Measurements from ENCODE around the gene TNFSF10. TPM values are rescaled to one million over a fixed set of nuclear protein-coding genes. Genes with fewer than 3 reads are reported as not detected.
"Not testable (repeated sequence)": the region's sequence is repeated elsewhere in the genome, so short reads cannot be mapped to it uniquely, and the experiment has no call there.

Gene TNFSF10
- polyA plus RNA-seq, 6 donors from 2014 or later, result 26.6 to 67.1 (median 39.4) TPM

GRCh38 chr3:172490198-172490669, 33.0 kb downstream of the TNFSF10 start:
- Mint-ChIP-seq H3K27ac (peak overlapping the region in 1 of 6 donors; percentile 33), H3K27me3 (peaks cover 5 to 15% (median 13%) of the 10 kb centered on the region in 3 donors)
- H3K4me3 Mint-ChIP-seq, H3K9me3 Mint-ChIP-seq, H3K4me1 Mint-ChIP-seq, H3K36me3 Mint-ChIP-seq: not testable (repeated sequence)
- peak; percentile 47 for DNase-seq
- ATAC-seq (ENCODE audit: low read depth in 2 of 2), result peak in 1 of 2 donors; percentile 70

- ATAC-seq (ENCODE audit: low read depth in 2 of 2) (no peak), DNase-seq (no peak)
- Mint-ChIP-seq H3K4me1 (peaks cover 5 to 13% (median 9%) of the 10 kb centered on the region in 3 donors), H3K4me3 (no peak overlapping the region), H3K27me3 (peaks cover 0 to 8% (median 0%) of the 10 kb centered on the region in 3 donors), H3K9me3 (no peaks in the 10 kb centered on the region), H3K36me3 (no peaks in the 10 kb centered on the region), H3K27ac (no peak overlapping the region)
Measured at GRCh38 chr3:172478116-172478515, 45.1 kb downstream of the TNFSF10 start.

- ATAC-seq (ENCODE audit: low read depth in 2 of 2) (no peak), DNase-seq (no peak)
- Mint-ChIP-seq H3K9me3 (peaks cover 1 to 11% (median 7%) of the 10 kb centered on the region in 7 donors), H3K4me1 (peaks cover 5 to 13% (median 9%) of the 10 kb centered on the region in 3 donors), H3K27ac (peak overlapping the region in 1 of 6 donors; percentile 39), H3K36me3 (peaks cover 0 to 5% of the 10 kb centered on the region in 2 donors), H3K4me3 (peak overlapping the region in 5 of 8 donors; percentile 20 to 95 (median 42)), H3K27me3 (peaks cover 0 to 8% (median 0%) of the 10 kb centered on the region in 3 donors)
Measured at GRCh38 chr3:172476347-172476746, 46.9 kb downstream of the TNFSF10 start.

- Mint-ChIP-seq H3K4me1 (peaks cover 5 to 13% (median 9%) of the 10 kb centered on the region in 3 donors), H3K36me3 (peaks cover 0 to 12% of the 10 kb centered on the region in 2 donors), H3K4me3 (peak overlapping the region in 2 of 8 donors; percentile 3 to 37), H3K27me3 (peaks cover 0 to 14% (median 0%) of the 10 kb centered on the region in 3 donors), H3K27ac (no peak overlapping the region), H3K9me3 (peaks cover 2 to 17% (median 7%) of the 10 kb centered on the region in 7 donors)
- ATAC-seq (ENCODE audit: low read depth in 2 of 2) (no peak), DNase-seq (no peak)
Measured at GRCh38 chr3:172475703-172476102, 47.5 kb downstream of the TNFSF10 start.

- Mint-ChIP-seq H3K27me3 (peaks cover 16 to 27% (median 19%) of the 10 kb centered on the region in 3 donors), H3K27ac (no peak overlapping the region)
Measured at GRCh38 chr3:172471903-172472302, 51.3 kb downstream of the TNFSF10 start.

GRCh38 chr3:172470588-172470987, 52.6 kb downstream of the TNFSF10 start:
- peaks cover 20 to 32% (median 21%) of the 10 kb centered on the region in 3 donors for H3K27me3 Mint-ChIP-seq
- DNase-seq (no peak), ATAC-seq (ENCODE audit: low read depth in 2 of 2) (no peak)
- H3K27ac Mint-ChIP-seq, result no peak overlapping the region
- peaks cover 4 to 20% (median 7%) of the 10 kb centered on the region in 7 donors for H3K9me3 Mint-ChIP-seq
- no peaks in the 10 kb centered on the region for H3K4me1 Mint-ChIP-seq
- H3K4me3 Mint-ChIP-seq, result no peak overlapping the region
- peaks cover 0 to 12% of the 10 kb centered on the region in 2 donors for H3K36me3 Mint-ChIP-seq

More at GRCh38 chr3:172471903-172472302, 51.3 kb downstream of the TNFSF10 start:
- no peak for ATAC-seq (ENCODE audit: low read depth in 2 of 2)
- peaks cover 3 to 20% (median 7%) of the 10 kb centered on the region in 7 donors for H3K9me3 Mint-ChIP-seq
- peaks cover 0 to 5% (median 2%) of the 10 kb centered on the region in 3 donors for H3K4me1 Mint-ChIP-seq
- peaks cover 0 to 12% of the 10 kb centered on the region in 2 donors for H3K36me3 Mint-ChIP-seq
- no peak for DNase-seq
- H3K4me3 Mint-ChIP-seq, result no peak overlapping the region

- H3K27me3 Mint-ChIP-seq, result peaks cover 20 to 43% (median 21%) of the 10 kb centered on the region in 3 donors
- ATAC-seq (ENCODE audit: low read depth in 2 of 2) (no peak), DNase-seq (no peak)
- H3K36me3 Mint-ChIP-seq, result peaks cover 0 to 12% of the 10 kb centered on the region in 2 donors
- peak overlapping the region in 1 of 6 donors; percentile 1 for H3K27ac Mint-ChIP-seq
- peaks cover 4 to 19% (median 7%) of the 10 kb centered on the region in 7 donors for H3K9me3 Mint-ChIP-seq
- no peak overlapping the region for H3K4me3 Mint-ChIP-seq
- no peaks in the 10 kb centered on the region for H3K4me1 Mint-ChIP-seq
Measured at GRCh38 chr3:172467170-172467824, 55.9 kb downstream of the TNFSF10 start.

GRCh38 chr3:172466553-172467130, 56.6 kb downstream of the TNFSF10 start:
- H3K27ac Mint-ChIP-seq, result peak overlapping the region in 1 of 6 donors; percentile 1
- peaks cover under 1 to 12% (median 5%) of the 10 kb centered on the region in 7 donors for H3K9me3 Mint-ChIP-seq
- no peak overlapping the region for H3K4me3 Mint-ChIP-seq
- peaks cover 20 to 45% (median 21%) of the 10 kb centered on the region in 3 donors for H3K27me3 Mint-ChIP-seq
- no peak for DNase-seq
- H3K4me1 Mint-ChIP-seq, result peaks cover 0 to 3% (median 0%) of the 10 kb centered on the region in 3 donors
- ATAC-seq (ENCODE audit: low read depth in 2 of 2), result no peak
- peaks cover 0 to 9% of the 10 kb centered on the region in 2 donors for H3K36me3 Mint-ChIP-seq

GRCh38 chr3:172465281-172465680, 57.9 kb downstream of the TNFSF10 start:
- no peaks in the 10 kb centered on the region for H3K36me3 Mint-ChIP-seq
- H3K27ac Mint-ChIP-seq, result peak overlapping the region in 1 of 6 donors; percentile 40
- no peak overlapping the region for H3K4me3 Mint-ChIP-seq
- peaks cover 0 to 5% (median 0%) of the 10 kb centered on the region in 3 donors for H3K4me1 Mint-ChIP-seq
- H3K27me3 Mint-ChIP-seq, result peaks cover 20 to 40% (median 21%) of the 10 kb centered on the region in 3 donors
- ATAC-seq (ENCODE audit: low read depth in 2 of 2) (no peak), DNase-seq (no peak)
- peaks cover 0 to 4% (median 0%) of the 10 kb centered on the region in 7 donors for H3K9me3 Mint-ChIP-seq

GRCh38 chr3:172464306-172464705, 58.9 kb downstream of the TNFSF10 start:
- Mint-ChIP-seq H3K4me1 (peaks cover 0 to 5% (median 0%) of the 10 kb centered on the region in 3 donors), H3K4me3 (no peak overlapping the region), H3K9me3 (peaks cover 0 to 4% (median 0%) of the 10 kb centered on the region in 7 donors), H3K36me3 (no peaks in the 10 kb centered on the region), H3K27ac (no peak overlapping the region), H3K27me3 (peaks cover 20 to 40% (median 21%) of the 10 kb centered on the region in 3 donors)
- DNase-seq (no peak), ATAC-seq (ENCODE audit: low read depth in 2 of 2) (no peak)

- Mint-ChIP-seq H3K9me3 (no peaks in the 10 kb centered on the region), H3K4me3 (no peak overlapping the region), H3K36me3 (no peaks in the 10 kb centered on the region), H3K4me1 (peaks cover 0 to 5% (median 0%) of the 10 kb centered on the region in 3 donors), H3K27me3 (peaks cover 2 to 22% (median 6%) of the 10 kb centered on the region in 3 donors), H3K27ac (no peak overlapping the region)
- DNase-seq (no peak), ATAC-seq (ENCODE audit: low read depth in 2 of 2) (peak in 1 of 2 donors; percentile 35)
Measured at GRCh38 chr3:172461530-172462138, 61.6 kb downstream of the TNFSF10 start.

- Mint-ChIP-seq H3K27me3 (peaks cover 10 to 26% (median 22%) of the 10 kb centered on the region in 3 donors), H3K9me3 (no peaks in the 10 kb centered on the region), H3K4me3 (no peak overlapping the region), H3K36me3 (no peaks in the 10 kb centered on the region), H3K4me1 (no peaks in the 10 kb centered on the region), H3K27ac (no peak overlapping the region)
- no peak for ATAC-seq (ENCODE audit: low read depth in 2 of 2)
- no peak for DNase-seq
Measured at GRCh38 chr3:172456404-172456803, 66.8 kb downstream of the TNFSF10 start.
